ENCODE results near the gene PHKA2.

Gene PHKA2

GRCh38 chrX:18887825-18888212 is 96.1 kb downstream of the PHKA2 start:
- no peaks in the 10 kb centered on the region for H3K79me2 ChIP-seq (ENCODE audit: control insufficient read depth, insufficient read depth, low read length)
- no peak overlapping the region for H3K18ac ChIP-seq (ENCODE audit: low read length)
- no peak overlapping the region for H2BK5ac ChIP-seq (ENCODE audit: low read length)
- no peak overlapping the region for H3K27ac ChIP-seq (ENCODE audit: low read depth, low read length)
- no peak overlapping the region for H4K5ac ChIP-seq (ENCODE audit: low read length)
- H3K4ac ChIP-seq (ENCODE audit: low read depth, low read length): no peak overlapping the region
- no peak overlapping the region for H3K23ac ChIP-seq (ENCODE audit: low read length)
- no peaks in the 10 kb centered on the region for H3K4me1 ChIP-seq (ENCODE audit: control insufficient read depth, low read depth, low read length)
- no peaks in the 10 kb centered on the region for H3K79me1 ChIP-seq (ENCODE audit: low read length)
- no CpG with 5 or more reads among the region's 6 CpGs for WGBS (ENCODE audit: extremely low coverage, insufficient coverage, low lambda C conversion rate)
- H2AK5ac ChIP-seq (ENCODE audit: low read length): no peak overlapping the region
- no peaks in the 10 kb centered on the region for H3K36me3 ChIP-seq (ENCODE audit: control insufficient read depth, insufficient read depth, low read length)
- no peak overlapping the region for H4K8ac ChIP-seq (ENCODE audit: low read depth, low read length)
- DNase-seq: no peak
- H2BK15ac ChIP-seq (replicated peaks; ENCODE audit: low read depth): no peak overlapping the region
- H3K27me3 ChIP-seq (ENCODE audit: insufficient read depth, low read length, poor library complexity): no peaks in the 10 kb centered on the region
- no peak overlapping the region for H3K4me2 ChIP-seq (ENCODE audit: low read length)
- no peak overlapping the region for H3K9ac ChIP-seq (ENCODE audit: low read length)
- no peak overlapping the region for H3K4me3 ChIP-seq (ENCODE audit: low read length)
- H3K56ac ChIP-seq (ENCODE audit: low read length): no peak overlapping the region
- H2BK120ac ChIP-seq (ENCODE audit: low read depth, low read length): no peak overlapping the region

GRCh38 chrX:18887177-18887824 is 96.6 kb downstream of the PHKA2 start:
- H3K79me1 ChIP-seq (ENCODE audit: low read length): no peaks in the 10 kb centered on the region
- H3K18ac ChIP-seq (ENCODE audit: low read length): no peak overlapping the region
- H3K23ac ChIP-seq (ENCODE audit: low read length): no peak overlapping the region
- no peaks in the 10 kb centered on the region for H3K36me3 ChIP-seq (ENCODE audit: control insufficient read depth, insufficient read depth, low read length)
- H2BK15ac ChIP-seq (replicated peaks; ENCODE audit: low read depth): no peak overlapping the region
- H3K4ac ChIP-seq (ENCODE audit: low read depth, low read length): no peak overlapping the region
- H2BK5ac ChIP-seq (ENCODE audit: low read length): no peak overlapping the region
- no peaks in the 10 kb centered on the region for H3K4me1 ChIP-seq (ENCODE audit: control insufficient read depth, low read depth, low read length)
- no peaks in the 10 kb centered on the region for H3K79me2 ChIP-seq (ENCODE audit: control insufficient read depth, insufficient read depth, low read length)
- H3K56ac ChIP-seq (ENCODE audit: low read length): peak overlapping the region; percentile 47
- H2BK120ac ChIP-seq (ENCODE audit: low read depth, low read length): no peak overlapping the region
- DNase-seq: peak; percentile 16
- H3K27ac ChIP-seq (ENCODE audit: low read depth, low read length): no peak overlapping the region
- no peak overlapping the region for H3K4me3 ChIP-seq (ENCODE audit: low read length)
- no CpG with 5 or more reads among the region's 25 CpGs for WGBS (ENCODE audit: extremely low coverage, insufficient coverage, low lambda C conversion rate)
- H4K8ac ChIP-seq (ENCODE audit: low read depth, low read length): no peak overlapping the region
- H3K27me3 ChIP-seq (ENCODE audit: insufficient read depth, low read length, poor library complexity): no peaks in the 10 kb centered on the region
- H3K4me2 ChIP-seq (ENCODE audit: low read length): no peak overlapping the region
- H3K9ac ChIP-seq (ENCODE audit: low read length): no peak overlapping the region
- H2AK5ac ChIP-seq (ENCODE audit: low read length): no peak overlapping the region
- no peak overlapping the region for H4K5ac ChIP-seq (ENCODE audit: low read length)

- Histone ChIP-seq H3K9ac (ENCODE audit: low read length) (peak overlapping the region; percentile 47), H2AK5ac (ENCODE audit: low read length) (no peak overlapping the region), H3K4me2 (ENCODE audit: low read length) (peak overlapping the region; percentile 52), H3K23ac (ENCODE audit: low read length) (no peak overlapping the region), H3K36me3 (ENCODE audit: control insufficient read depth, insufficient read depth, low read length) (no peaks in the 10 kb centered on the region), H2BK120ac (ENCODE audit: low read depth, low read length) (no peak overlapping the region), H3K18ac (ENCODE audit: low read length) (no peak overlapping the region), H3K79me1 (ENCODE audit: low read length) (no peaks in the 10 kb centered on the region), H4K8ac (ENCODE audit: low read depth, low read length) (no peak overlapping the region), H3K4ac (ENCODE audit: low read depth, low read length) (no peak overlapping the region), H3K56ac (ENCODE audit: low read length) (peak overlapping the region; percentile 47), H3K4me3 (ENCODE audit: low read length) (no peak overlapping the region), H4K5ac (ENCODE audit: low read length) (no peak overlapping the region), H3K27me3 (ENCODE audit: insufficient read depth, low read length, poor library complexity) (no peaks in the 10 kb centered on the region), H3K79me2 (ENCODE audit: control insufficient read depth, insufficient read depth, low read length) (no peaks in the 10 kb centered on the region), H2BK5ac (ENCODE audit: low read length) (no peak overlapping the region), H2BK15ac (replicated peaks; ENCODE audit: low read depth) (no peak overlapping the region), H3K4me1 (ENCODE audit: control insufficient read depth, low read depth, low read length) (no peaks in the 10 kb centered on the region), H3K27ac (ENCODE audit: low read depth, low read length) (no peak overlapping the region)
- peak; percentile 80 for DNase-seq
- WGBS (ENCODE audit: extremely low coverage, insufficient coverage, low lambda C conversion rate): no CpG with 5 or more reads among the region's 26 CpGs
Measured at GRCh38 chrX:18886344-18887161, 97.4 kb downstream of the PHKA2 start.

- Histone ChIP-seq H3K4me1 (ENCODE audit: control insufficient read depth, low read depth, low read length) (no peaks in the 10 kb centered on the region), H3K18ac (ENCODE audit: low read length) (no peak overlapping the region), H2BK15ac (replicated peaks; ENCODE audit: low read depth) (no peak overlapping the region), H3K79me2 (ENCODE audit: control insufficient read depth, insufficient read depth, low read length) (no peaks in the 10 kb centered on the region), H3K4ac (ENCODE audit: low read depth, low read length) (no peak overlapping the region), H3K27me3 (ENCODE audit: insufficient read depth, low read length, poor library complexity) (no peaks in the 10 kb centered on the region), H4K5ac (ENCODE audit: low read length) (no peak overlapping the region), H2BK120ac (ENCODE audit: low read depth, low read length) (no peak overlapping the region), H3K9ac (ENCODE audit: low read length) (peak overlapping the region; percentile 47), H2AK5ac (ENCODE audit: low read length) (no peak overlapping the region), H3K4me3 (ENCODE audit: low read length) (no peak overlapping the region), H3K23ac (ENCODE audit: low read length) (no peak overlapping the region), H3K36me3 (ENCODE audit: control insufficient read depth, insufficient read depth, low read length) (no peaks in the 10 kb centered on the region), H3K27ac (ENCODE audit: low read depth, low read length) (no peak overlapping the region), H3K56ac (ENCODE audit: low read length) (peak overlapping the region; percentile 47), H3K79me1 (ENCODE audit: low read length) (no peaks in the 10 kb centered on the region), H2BK5ac (ENCODE audit: low read length) (no peak overlapping the region), H4K8ac (ENCODE audit: low read depth, low read length) (no peak overlapping the region), H3K4me2 (ENCODE audit: low read length) (peak overlapping the region; percentile 52)
- peak; percentile 12 for DNase-seq
- WGBS (ENCODE audit: extremely low coverage, insufficient coverage, low lambda C conversion rate): no CpG with 5 or more reads among the region's 12 CpGs
Measured at GRCh38 chrX:18886005-18886343, 97.9 kb downstream of the PHKA2 start.

- peak overlapping the region; percentile 47 for H3K9ac ChIP-seq (ENCODE audit: low read length)
- H2BK120ac ChIP-seq (ENCODE audit: low read depth, low read length): no peak overlapping the region
- no peak overlapping the region for H2BK5ac ChIP-seq (ENCODE audit: low read length)
- no CpG with 5 or more reads among the region's 8 CpGs for WGBS (ENCODE audit: extremely low coverage, insufficient coverage, low lambda C conversion rate)
- no peak overlapping the region for H3K18ac ChIP-seq (ENCODE audit: low read length)
- H3K27me3 ChIP-seq (ENCODE audit: insufficient read depth, low read length, poor library complexity): no peaks in the 10 kb centered on the region
- H3K4me3 ChIP-seq (ENCODE audit: low read length): no peak overlapping the region
- H4K8ac ChIP-seq (ENCODE audit: low read depth, low read length): no peak overlapping the region
- no peaks in the 10 kb centered on the region for H3K79me1 ChIP-seq (ENCODE audit: low read length)
- no peak overlapping the region for H3K4ac ChIP-seq (ENCODE audit: low read depth, low read length)
- peak overlapping the region; percentile 47 for H3K56ac ChIP-seq (ENCODE audit: low read length)
- H3K4me2 ChIP-seq (ENCODE audit: low read length): peak overlapping the region; percentile 52
- no peaks in the 10 kb centered on the region for H3K4me1 ChIP-seq (ENCODE audit: control insufficient read depth, low read depth, low read length)
- H2BK15ac ChIP-seq (replicated peaks; ENCODE audit: low read depth): no peak overlapping the region
- no peak overlapping the region for H3K27ac ChIP-seq (ENCODE audit: low read depth, low read length)
- DNase-seq: peak; percentile 38
- no peak overlapping the region for H3K23ac ChIP-seq (ENCODE audit: low read length)
- H3K36me3 ChIP-seq (ENCODE audit: control insufficient read depth, insufficient read depth, low read length): no peaks in the 10 kb centered on the region
- H3K79me2 ChIP-seq (ENCODE audit: control insufficient read depth, insufficient read depth, low read length): no peaks in the 10 kb centered on the region
- no peak overlapping the region for H4K5ac ChIP-seq (ENCODE audit: low read length)
- no peak overlapping the region for H2AK5ac ChIP-seq (ENCODE audit: low read length)
Measured at GRCh38 chrX:18885328-18886004, 98.4 kb downstream of the PHKA2 start.
